Measurements from ENCODE around the gene KLHL21. TPM values are rescaled to one million over a fixed set of nuclear protein-coding genes. Genes with fewer than 3 reads are reported as not detected.

The KLHL21 gene
- total and polyA plus RNA-seq, 10 of the 15 experiments (the other 5 are each of a cell fraction or from before 2014, with no cell fraction given) = 0.76 to 12.2 (median 5.2) TPM

DNA sequence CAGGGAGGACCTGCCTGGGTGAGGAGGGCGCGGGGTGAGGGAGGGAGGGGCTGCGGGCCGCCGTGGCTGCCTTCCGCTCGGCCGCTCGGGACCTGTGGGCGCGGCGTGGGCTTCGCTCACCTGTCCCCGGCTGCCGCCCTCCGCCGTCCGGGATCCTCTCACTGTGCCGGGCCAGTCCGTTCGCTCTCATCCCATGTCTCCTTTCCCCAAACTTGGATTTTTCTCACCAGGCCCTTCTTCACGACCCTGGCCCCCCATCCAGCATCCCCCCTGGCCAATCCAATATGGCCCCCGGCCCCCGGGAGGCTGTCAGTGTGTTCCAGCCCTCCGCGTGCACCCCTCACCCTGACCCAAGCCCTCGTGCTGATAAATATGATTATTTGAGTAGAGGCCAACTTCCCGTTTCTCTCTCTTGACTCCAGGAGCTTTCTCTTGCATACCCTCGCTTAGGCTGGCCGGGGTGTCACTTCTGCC is 22.5 kb downstream of the KLHL21 start (continued):
- TF ChIP-seq, protein P1, sequence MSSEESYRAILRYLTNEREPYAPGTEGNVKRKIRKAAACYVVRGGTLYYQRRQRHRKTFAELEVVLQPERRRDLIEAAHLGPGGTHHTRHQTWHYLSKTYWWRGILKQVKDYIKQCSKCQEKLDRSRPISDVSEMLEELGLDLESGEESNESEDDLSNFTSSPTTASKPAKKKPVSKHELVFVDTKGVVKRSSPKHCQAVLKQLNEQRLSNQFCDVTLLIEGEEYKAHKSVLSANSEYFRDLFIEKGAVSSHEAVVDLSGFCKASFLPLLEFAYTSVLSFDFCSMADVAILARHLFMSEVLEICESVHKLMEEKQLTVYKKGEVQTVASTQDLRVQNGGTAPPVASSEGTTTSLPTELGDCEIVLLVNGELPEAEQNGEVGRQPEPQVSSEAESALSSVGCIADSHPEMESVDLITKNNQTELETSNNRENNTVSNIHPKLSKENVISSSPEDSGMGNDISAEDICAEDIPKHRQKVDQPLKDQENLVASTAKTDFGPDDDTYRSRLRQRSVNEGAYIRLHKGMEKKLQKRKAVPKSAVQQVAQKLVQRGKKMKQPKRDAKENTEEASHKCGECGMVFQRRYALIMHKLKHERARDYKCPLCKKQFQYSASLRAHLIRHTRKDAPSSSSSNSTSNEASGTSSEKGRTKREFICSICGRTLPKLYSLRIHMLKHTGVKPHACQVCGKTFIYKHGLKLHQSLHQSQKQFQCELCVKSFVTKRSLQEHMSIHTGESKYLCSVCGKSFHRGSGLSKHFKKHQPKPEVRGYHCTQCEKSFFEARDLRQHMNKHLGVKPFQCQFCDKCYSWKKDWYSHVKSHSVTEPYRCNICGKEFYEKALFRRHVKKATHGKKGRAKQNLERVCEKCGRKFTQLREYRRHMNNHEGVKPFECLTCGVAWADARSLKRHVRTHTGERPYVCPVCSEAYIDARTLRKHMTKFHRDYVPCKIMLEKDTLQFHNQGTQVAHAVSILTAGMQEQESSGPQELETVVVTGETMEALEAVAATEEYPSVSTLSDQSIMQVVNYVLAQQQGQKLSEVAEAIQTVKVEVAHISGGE (CRISPR knock-in tag; IDR thresholded peaks at IDR 0.05) = no peak
- peak; percentile 3; the same call in 1 of the 2 replicates for TF ChIP-seq TAF1 (IDR thresholded peaks at IDR 0.05; ENCODE audit: borderline replicate concordance, low read depth, low read length)

DNA sequence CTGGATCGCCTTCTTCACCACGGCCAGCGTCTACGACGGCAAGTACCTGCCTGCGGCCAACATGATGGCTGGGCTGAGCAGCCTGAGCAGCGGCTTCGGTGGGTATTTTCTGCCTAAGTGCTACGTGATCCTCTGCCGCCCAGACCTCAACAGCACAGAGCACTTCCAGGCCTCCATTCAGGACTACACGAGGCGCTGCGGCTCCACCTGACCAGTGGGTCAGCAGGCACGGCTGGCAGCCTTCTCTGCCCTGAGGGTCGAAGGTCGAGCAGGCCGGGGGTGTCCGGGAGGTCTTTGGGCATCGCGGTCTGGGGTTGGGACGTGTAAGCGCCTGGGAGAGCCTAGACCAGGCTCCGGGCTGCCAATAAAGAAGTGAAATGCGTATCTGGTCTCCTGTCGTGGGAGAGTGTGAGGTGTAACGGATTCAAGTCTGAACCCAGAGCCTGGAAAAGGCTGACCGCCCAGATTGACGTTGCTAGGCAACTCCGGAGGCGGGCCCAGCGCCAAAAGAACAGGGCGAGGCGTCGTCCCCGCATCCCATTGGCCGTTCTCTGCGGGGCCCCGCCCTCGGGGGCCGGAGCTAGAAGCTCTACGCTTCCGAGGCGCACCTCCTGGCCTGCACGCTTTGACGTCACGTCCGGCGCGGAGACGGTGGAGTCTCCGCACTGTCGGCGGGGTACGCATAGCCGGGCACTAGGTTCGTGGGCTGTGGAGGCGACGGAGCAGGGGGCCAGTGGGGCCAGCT is 23.1 kb downstream of the KLHL21 start, which contains the start of gene ZBTB48:
ZBTB48 (plus strand) TSS at position 621 of the 745 bp plus-strand sequence. CDS start 616 bp downstream, outside the sequence.
- Histone ChIP-seq H3K9ac (ENCODE audit: control insufficient read depth, insufficient read depth, low read length) (peak within 1 kb of the TSS; percentile 85), H3K4me3 (peak within 1 kb of the TSS; percentile 89), H3K4me2 (ENCODE audit: control insufficient read depth, insufficient read depth) (peak within 1 kb of the TSS; percentile 75), H4K20me1 (ENCODE audit: control insufficient read depth, insufficient read depth) (no peaks in the 10 kb centered on the region), H3K9me3 (replicated peaks; ENCODE audit: control insufficient read depth, insufficient read depth, low read length) (no peaks in the 10 kb centered on the region), H2AFZ (ENCODE audit: control insufficient read depth, low read depth, low read length) (peak within 1 kb of the TSS; percentile 80), H3K4me1 (ENCODE audit: control insufficient read depth, insufficient read depth, low read length) (peaks cover 13% of the 10 kb centered on the region), H3K79me2 (ENCODE audit: control insufficient read depth, insufficient read depth, low read length) (peaks cover 21% of the 10 kb centered on the region), H3K36me3 (ENCODE audit: control insufficient read depth in 2 of 2, insufficient read depth in 2 of 2, low read length in 1 of 2) (no peaks in the 10 kb centered on the region), H3K27me3 (replicated peaks in 1 of 2; ENCODE audit: control insufficient read depth in 2 of 2, insufficient read depth in 2 of 2, low read length in 1 of 2) (no peaks in the 10 kb centered on the region), H3K27ac (ENCODE audit: control insufficient read depth, insufficient read depth) (peak within 1 kb of the TSS; percentile 68)
- BruUV-seq (replicated peaks) = no TSS peak
- ChIA-PET CTCF (interaction anchor here (0.6 to 4.4 kb wide), 6 partner anchors 20 to 182 kb away, joined by 3 to 29 read pairs (median 5); partner anchors contain the start of genes NOL9 and TAS1R1), SMC1A (ENCODE audit: uncharacterized antibody, unreplicated experiment) (interaction anchor here (1.0 to 2.0 kb wide), 6 partner anchors 10 to 89 kb away, joined by 3 to 7 read pairs (median 4); no protein-coding TSS in a partner anchor), POLR2A (interaction anchor here (0.6 to 3.9 kb wide), 8 partner anchors 20 to 230 kb away, joined by 3 to 22 read pairs (median 4); partner anchors contain the start of genes KLHL21 and NOL9), RAD21 (ENCODE audit: unreplicated experiment) (interaction anchor here (0.6 to 4.7 kb wide), 6 partner anchors 22 to 338 kb away, joined by 3 to 38 read pairs (median 4); partner anchors contain the start of genes KLHL21, NOL9 and TAS1R1)
- intact Hi-C loops (cut with micrococcal nuclease; ENCODE audit: unreplicated experiment) (no loop called here), in situ Hi-C loops (cut with MboI) (no loop called here)
- FAIRE-seq = peak; percentile 98
- peak; percentile 97 for ATAC-seq
- WGBS (ENCODE audit: insufficient coverage, insufficient replicate concordance, low lambda C conversion rate, missing lambda C conversion rate) = 16% methylated on average over 56 of the region's 58 CpGs
- DNase-seq (ENCODE audit: low read depth, low spot score) = peak; percentile 74
- TF ChIP-seq NR2C1 (IDR thresholded peaks at IDR 0.05) = peak; percentile 78
- TF ChIP-seq, protein P2, sequence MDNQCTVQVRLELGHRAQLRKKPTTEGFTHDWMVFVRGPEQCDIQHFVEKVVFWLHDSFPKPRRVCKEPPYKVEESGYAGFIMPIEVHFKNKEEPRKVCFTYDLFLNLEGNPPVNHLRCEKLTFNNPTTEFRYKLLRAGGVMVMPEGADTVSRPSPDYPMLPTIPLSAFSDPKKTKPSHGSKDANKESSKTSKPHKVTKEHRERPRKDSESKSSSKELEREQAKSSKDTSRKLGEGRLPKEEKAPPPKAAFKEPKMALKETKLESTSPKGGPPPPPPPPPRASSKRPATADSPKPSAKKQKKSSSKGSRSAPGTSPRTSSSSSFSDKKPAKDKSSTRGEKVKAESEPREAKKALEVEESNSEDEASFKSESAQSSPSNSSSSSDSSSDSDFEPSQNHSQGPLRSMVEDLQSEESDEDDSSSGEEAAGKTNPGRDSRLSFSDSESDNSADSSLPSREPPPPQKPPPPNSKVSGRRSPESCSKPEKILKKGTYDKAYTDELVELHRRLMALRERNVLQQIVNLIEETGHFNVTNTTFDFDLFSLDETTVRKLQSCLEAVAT (IDR thresholded peaks at IDR 0.05) = 0 out of 2 replicates have a peak, but pooled peaks have one; percentile 27
- TF ChIP-seq BACH1 (IDR thresholded peaks at IDR 0.05; ENCODE audit: borderline replicate concordance) = peak; percentile 60; the same call in 1 of the 2 replicates
- no peak for TF ChIP-seq RUNX3 (IDR thresholded peaks at IDR 0.05; ENCODE audit: low read length)
- TF ChIP-seq ZSCAN29 (IDR thresholded peaks at IDR 0.05) = no peak
- no peak for TF ChIP-seq TCF7 (IDR thresholded peaks at IDR 0.05; ENCODE audit: borderline replicate concordance)
- no peak for TF ChIP-seq CHD4 (IDR thresholded peaks at IDR 0.05)
- no peak for TF ChIP-seq KAT2A (conservative IDR thresholded peaks at IDR 0.05; ENCODE audit: control insufficient read depth, low read depth, low read length)
- no peak for TF ChIP-seq MEF2A (IDR thresholded peaks at IDR 0.05; ENCODE audit: insufficient read depth, low read depth, low read length)
- no peak for TF ChIP-seq SREBF2 (IDR thresholded peaks at IDR 0.05; ENCODE audit: low read length)
- no peak for TF ChIP-seq YBX1 (IDR thresholded peaks at IDR 0.05)
- TF ChIP-seq ESRRA (IDR thresholded peaks at IDR 0.05; ENCODE audit: low read length) = no peak
- TF ChIP-seq CBX3 (IDR thresholded peaks at IDR 0.05; ENCODE audit: borderline replicate concordance, low read depth) = no peak

All from GM12878 (cell line).